Posterior cingulate gyrus (tissue), 11 donors: ENCODE data around the gene KLK10.
A peak's percentile ranks its signal among the peaks of the same experiment; 100 is the strongest.

Source experiments
- DNase-seq, 10 donors: peaks; one replicate each; pipeline versions ENCODE4 v3.0.0 to v3.0.0-alpha.2; 2020 to 2021; ENCODE audit warnings: mixed read lengths in 3 of 10
- intact Hi-C: fragments of 100-400 bp; cut with DNase I; formaldehyde crosslinking; loops from one replicate; pipeline ENCODE4 v1.15.1; 2023

KLK10 gene

GRCh38 chr19:51027126-51027806 lies 7.8 kb upstream of the KLK10 start:
- intact Hi-C loops, result no loop called here
- DNase-seq, result peak in 3 of 10 donors; percentile 12 to 57 (median 47)

GRCh38 chr19:51026554-51026831 lies 7.0 kb upstream of the KLK10 start, which contains the start of gene KLK11:
Gene KLK11 (minus strand): TSS chr19:51026616. CDS start chr19:51025631, 985 bp downstream.
- intact Hi-C loops, result no loop called here
- DNase-seq, result peak in 2 of 10 donors; percentile 61 to 83

GRCh38 chr19:51025809-51026553 lies 6.5 kb upstream of the KLK10 start:
- peak in 2 of 10 donors; percentile 42 to 73 for DNase-seq
- intact Hi-C loops, result no loop called here

- intact Hi-C loops, result no loop called here
- peak in 2 of 10 donors; percentile 0 to 57 for DNase-seq
Observed at GRCh38 chr19:51025401-51025800, 5.9 kb upstream of the KLK10 start.

- peak in 2 of 10 donors; percentile 3 to 17 for DNase-seq
- intact Hi-C loops, result no loop called here
Observed at GRCh38 chr19:51024924-51025323, 5.4 kb upstream of the KLK10 start.

GRCh38 chr19:51023946-51024345 lies 4.4 kb upstream of the KLK10 start:
- DNase-seq, result peak in 2 of 10 donors; percentile 50 to 78
- intact Hi-C loops, result no loop called here

GRCh38 chr19:51022526-51022925 lies 3.0 kb upstream of the KLK10 start:
- DNase-seq, result peak in 2 of 10 donors; percentile 25 to 39
- intact Hi-C loops, result no loop called here

GRCh38 chr19:51020988-51021651 lies 1.6 kb upstream of the KLK10 start:
- intact Hi-C loops, result loop anchor here (1.0 kb wide), 2 partner anchors 73 to 148 kb away; no protein-coding TSS in a partner anchor
- peak in 3 of 10 donors; percentile 12 to 44 (median 17) for DNase-seq

- DNase-seq, result peak in 3 of 10 donors; percentile 60 to 67 (median 61)
- intact Hi-C loops, result no loop called here
Observed at GRCh38 chr19:51018745-51019543, 565 bp downstream of the KLK10 start.

GRCh38 chr19:51016798-51017683 lies 2.5 kb downstream of the KLK10 start:
- peak; percentile 59 to 96 (median 79) for DNase-seq
- intact Hi-C loops, result loop anchor here (1.0 to 2.0 kb wide), 2 partner anchors 48 to 88 kb away; partner anchors contain the start of gene KLK6

GRCh38 chr19:51015691-51016267 lies 3.7 kb downstream of the KLK10 start:
- peak in 2 of 10 donors; percentile 60 to 65 for DNase-seq
- intact Hi-C loops, result loop anchor here (1.0 to 2.0 kb wide), 2 partner anchors 47 to 86 kb away; partner anchors contain the start of gene KLK6

- intact Hi-C loops, result no loop called here
Observed at GRCh38 chr19:51014242-51014641, 5.3 kb downstream of the KLK10 start.

GRCh38 chr19:51012661-51013190 lies 6.8 kb downstream of the KLK10 start:
- peak in 1 of 10 donors; percentile 14 for DNase-seq
- intact Hi-C loops, result no loop called here

More at GRCh38 chr19:51014242-51014641, 5.3 kb downstream of the KLK10 start:
- peak in 2 of 10 donors; percentile 4 to 7 for DNase-seq

- intact Hi-C loops, result no loop called here
- DNase-seq, result peak in 2 of 10 donors; percentile 11 to 30
Observed at GRCh38 chr19:51010066-51010795, 9.3 kb downstream of the KLK10 start.

- intact Hi-C loops, result no loop called here
Observed at GRCh38 chr19:51009061-51009891, 10.2 kb downstream of the KLK10 start.

GRCh38 chr19:51007488-51007887 lies 12.0 kb downstream of the KLK10 start:
- DNase-seq, result no peak
- intact Hi-C loops, result no loop called here

More at GRCh38 chr19:51009061-51009891, 10.2 kb downstream of the KLK10 start:
- peak in 1 of 10 donors; percentile 40 for DNase-seq

- intact Hi-C loops, result no loop called here
- peak in 1 of 10 donors; percentile 33 for DNase-seq
Observed at GRCh38 chr19:51006406-51006805, 13.1 kb downstream of the KLK10 start.
